Vagina (tissue), 2 donors: Measurements from ENCODE around the gene SH2D3A.

Experiments
- POLR2A ChIP-seq, 2 donors: fragments of 450-650 bp; IDR thresholded peaks; one replicate each; pipeline ENCODE4 v1.6.1; 2017; ENCODE audit warnings: antibody characterized with exemption in 2 of 2, mild to moderate bottlenecking in 2 of 2, moderate library complexity in 2 of 2
- POLR2AphosphoS5 ChIP-seq, 2 donors: sonication (generic); formaldehyde crosslinking; IDR thresholded peaks; one replicate each; pipeline ENCODE4 v1.9.0; 2017; ENCODE audit warnings: antibody characterized with exemption in 2 of 2, mild to moderate bottlenecking in 2 of 2, low read depth in 1 of 2; ENCODE audit not compliant: insufficient read depth in 1 of 2
- TF ChIP-seq, protein P1 (sequence below), 3 experiments: fragments of 450-650 bp in 2 of 3; fragments of 200-600 bp in 1 of 3; sonication (generic) in 1 of 3; IDR thresholded peaks; one replicate each; pipeline ENCODE4 v1.5.1; 2017 to 2019; ENCODE audit warnings: antibody characterized with exemption in 3 of 3, mild to moderate bottlenecking in 2 of 3, moderate library complexity in 2 of 3

GRCh38 chr19:6736917-6737283 lies 30.3 kb downstream of the SH2D3A start:
- TF ChIP-seq, protein P1, sequence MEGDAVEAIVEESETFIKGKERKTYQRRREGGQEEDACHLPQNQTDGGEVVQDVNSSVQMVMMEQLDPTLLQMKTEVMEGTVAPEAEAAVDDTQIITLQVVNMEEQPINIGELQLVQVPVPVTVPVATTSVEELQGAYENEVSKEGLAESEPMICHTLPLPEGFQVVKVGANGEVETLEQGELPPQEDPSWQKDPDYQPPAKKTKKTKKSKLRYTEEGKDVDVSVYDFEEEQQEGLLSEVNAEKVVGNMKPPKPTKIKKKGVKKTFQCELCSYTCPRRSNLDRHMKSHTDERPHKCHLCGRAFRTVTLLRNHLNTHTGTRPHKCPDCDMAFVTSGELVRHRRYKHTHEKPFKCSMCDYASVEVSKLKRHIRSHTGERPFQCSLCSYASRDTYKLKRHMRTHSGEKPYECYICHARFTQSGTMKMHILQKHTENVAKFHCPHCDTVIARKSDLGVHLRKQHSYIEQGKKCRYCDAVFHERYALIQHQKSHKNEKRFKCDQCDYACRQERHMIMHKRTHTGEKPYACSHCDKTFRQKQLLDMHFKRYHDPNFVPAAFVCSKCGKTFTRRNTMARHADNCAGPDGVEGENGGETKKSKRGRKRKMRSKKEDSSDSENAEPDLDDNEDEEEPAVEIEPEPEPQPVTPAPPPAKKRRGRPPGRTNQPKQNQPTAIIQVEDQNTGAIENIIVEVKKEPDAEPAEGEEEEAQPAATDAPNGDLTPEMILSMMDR (IDR thresholded peaks at IDR 0.05), result no peak
- TF ChIP-seq POLR2A (IDR thresholded peaks at IDR 0.05), result no peak
- TF ChIP-seq POLR2AphosphoS5 (IDR thresholded peaks at IDR 0.05; ENCODE audit: insufficient read depth in 1 of 2, low read depth in 1 of 2), result no peak
